HG03378 (cell line): ENCODE measurements around the gene PAPPA.

ENCODE experiments used
- ATAC-seq: cut with Tn5 transposase; IDR thresholded peaks from one replicate; pipeline ENCODE4 v1.9.1; 2021; ENCODE audit warnings: mild to moderate bottlenecking, moderate library complexity; ENCODE audit not compliant: unreplicated experiment

The PAPPA gene

GRCh38 chr9:116303886-116304538, 150.4 kb downstream of the PAPPA start:
- ATAC-seq = no peak

- ATAC-seq = no peak
Observed at GRCh38 chr9:116304761-116305160, 151.2 kb downstream of the PAPPA start.

- no peak for ATAC-seq
Observed at GRCh38 chr9:116308076-116308475, 154.5 kb downstream of the PAPPA start.

GRCh38 chr9:116309900-116310611, 156.5 kb downstream of the PAPPA start:
- ATAC-seq = no peak

GRCh38 chr9:116312221-116312620, 158.6 kb downstream of the PAPPA start:
- no peak for ATAC-seq

- ATAC-seq = no peak
Observed at GRCh38 chr9:116313638-116314037, 160.0 kb downstream of the PAPPA start.

- no peak for ATAC-seq
Observed at GRCh38 chr9:116316246-116316645, 162.7 kb downstream of the PAPPA start.

- no peak for ATAC-seq
Observed at GRCh38 chr9:116317503-116317902, 163.9 kb downstream of the PAPPA start.

GRCh38 chr9:116318468-116319374, 165.1 kb downstream of the PAPPA start:
- ATAC-seq = no peak

- no peak for ATAC-seq
Observed at GRCh38 chr9:116319480-116319879, 165.9 kb downstream of the PAPPA start.

GRCh38 chr9:116320290-116320689, 166.7 kb downstream of the PAPPA start:
- ATAC-seq = no peak

GRCh38 chr9:116322521-116322920, 168.9 kb downstream of the PAPPA start:
- no peak for ATAC-seq

GRCh38 chr9:116323012-116323411, 169.4 kb downstream of the PAPPA start:
- ATAC-seq = no peak

GRCh38 chr9:116323571-116323970, 170.0 kb downstream of the PAPPA start:
- ATAC-seq = no peak

- ATAC-seq = no peak
Observed at GRCh38 chr9:116325924-116326323, 172.3 kb downstream of the PAPPA start.

GRCh38 chr9:116327701-116328405, 174.3 kb downstream of the PAPPA start:
- no peak for ATAC-seq

- no peak for ATAC-seq
Observed at GRCh38 chr9:116329470-116329869, 175.9 kb downstream of the PAPPA start.

GRCh38 chr9:116331241-116331640, 177.7 kb downstream of the PAPPA start:
- ATAC-seq = no peak

GRCh38 chr9:116332090-116332489, 178.5 kb downstream of the PAPPA start:
- ATAC-seq = no peak

GRCh38 chr9:116333254-116333653, 179.7 kb downstream of the PAPPA start:
- no peak for ATAC-seq
